Measurements from ENCODE around the gene ADCY5. TPM values are rescaled to one million over a fixed set of nuclear protein-coding genes. Genes with fewer than 3 reads are reported as not detected.
A peak's percentile ranks its signal among the peaks of the same experiment; 100 is the strongest.

Gene ADCY5
- total RNA-seq, 4 donors from 2014 or later = 3.5 to 44.6 (median 14.5) TPM

- no peak overlapping the region for H3K4me3 ChIP-seq
- DNase-seq = no peak
- H3K27ac ChIP-seq = no peak overlapping the region
- H3K27me3 ChIP-seq = no peaks in the 10 kb centered on the region
- TF ChIP-seq, protein P1, sequence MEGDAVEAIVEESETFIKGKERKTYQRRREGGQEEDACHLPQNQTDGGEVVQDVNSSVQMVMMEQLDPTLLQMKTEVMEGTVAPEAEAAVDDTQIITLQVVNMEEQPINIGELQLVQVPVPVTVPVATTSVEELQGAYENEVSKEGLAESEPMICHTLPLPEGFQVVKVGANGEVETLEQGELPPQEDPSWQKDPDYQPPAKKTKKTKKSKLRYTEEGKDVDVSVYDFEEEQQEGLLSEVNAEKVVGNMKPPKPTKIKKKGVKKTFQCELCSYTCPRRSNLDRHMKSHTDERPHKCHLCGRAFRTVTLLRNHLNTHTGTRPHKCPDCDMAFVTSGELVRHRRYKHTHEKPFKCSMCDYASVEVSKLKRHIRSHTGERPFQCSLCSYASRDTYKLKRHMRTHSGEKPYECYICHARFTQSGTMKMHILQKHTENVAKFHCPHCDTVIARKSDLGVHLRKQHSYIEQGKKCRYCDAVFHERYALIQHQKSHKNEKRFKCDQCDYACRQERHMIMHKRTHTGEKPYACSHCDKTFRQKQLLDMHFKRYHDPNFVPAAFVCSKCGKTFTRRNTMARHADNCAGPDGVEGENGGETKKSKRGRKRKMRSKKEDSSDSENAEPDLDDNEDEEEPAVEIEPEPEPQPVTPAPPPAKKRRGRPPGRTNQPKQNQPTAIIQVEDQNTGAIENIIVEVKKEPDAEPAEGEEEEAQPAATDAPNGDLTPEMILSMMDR (IDR thresholded peaks at IDR 0.05) = no peak
- TF ChIP-seq POLR2A (IDR thresholded peaks at IDR 0.05) = no peak
- no peaks in the 10 kb centered on the region for H3K9me3 ChIP-seq
- no peaks in the 10 kb centered on the region for H3K4me1 ChIP-seq
- no peaks in the 10 kb centered on the region for H3K36me3 ChIP-seq
These were observed 99.7 kb downstream of the ADCY5 start for GRCh38 chr3:123349201-123349535.

DNA sequence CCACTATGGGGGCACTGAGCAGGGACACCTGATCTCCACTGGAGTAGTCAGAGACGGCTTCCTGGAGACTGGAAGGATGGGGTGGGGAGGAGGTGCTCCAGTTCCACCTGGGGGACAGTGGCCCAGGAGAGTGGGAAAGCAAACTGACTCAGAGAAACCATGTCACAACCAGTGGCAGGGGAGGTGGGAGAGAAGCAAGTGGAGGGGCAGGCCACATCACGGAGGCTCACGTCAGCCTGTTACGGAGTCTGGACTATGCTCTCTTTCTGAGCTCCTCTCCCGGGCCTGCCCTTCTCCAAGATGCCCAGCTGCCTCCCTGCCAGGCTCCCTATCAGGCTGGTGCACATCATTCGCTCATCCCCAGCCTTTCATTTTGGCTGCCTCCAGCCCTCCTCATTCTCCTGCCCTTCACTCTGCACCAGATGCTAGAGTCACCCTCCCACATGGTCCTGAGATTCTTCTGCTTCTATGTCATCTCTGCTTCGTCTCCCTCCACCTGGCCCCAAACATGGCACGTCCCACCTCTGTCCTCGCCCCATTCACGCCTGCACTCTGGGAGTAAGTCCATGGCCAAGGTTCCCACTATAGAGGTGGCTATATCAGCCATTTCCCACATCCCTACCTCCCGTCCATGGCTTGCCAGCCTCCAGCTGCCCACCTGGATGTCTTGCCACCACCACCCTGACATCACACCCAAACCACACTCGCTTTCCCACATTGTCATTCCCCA lies 100.3 kb downstream of the ADCY5 start:
- TF ChIP-seq POLR2A (IDR thresholded peaks at IDR 0.05) = no peak
- Histone ChIP-seq H3K27ac (no peak overlapping the region), H3K27me3 (no peaks in the 10 kb centered on the region), H3K9me3 (no peaks in the 10 kb centered on the region), H3K4me3 (no peak overlapping the region), H3K4me1 (no peaks in the 10 kb centered on the region), H3K36me3 (no peaks in the 10 kb centered on the region)
- peak in 1 of 3 donors; percentile 27 for DNase-seq

DNA sequence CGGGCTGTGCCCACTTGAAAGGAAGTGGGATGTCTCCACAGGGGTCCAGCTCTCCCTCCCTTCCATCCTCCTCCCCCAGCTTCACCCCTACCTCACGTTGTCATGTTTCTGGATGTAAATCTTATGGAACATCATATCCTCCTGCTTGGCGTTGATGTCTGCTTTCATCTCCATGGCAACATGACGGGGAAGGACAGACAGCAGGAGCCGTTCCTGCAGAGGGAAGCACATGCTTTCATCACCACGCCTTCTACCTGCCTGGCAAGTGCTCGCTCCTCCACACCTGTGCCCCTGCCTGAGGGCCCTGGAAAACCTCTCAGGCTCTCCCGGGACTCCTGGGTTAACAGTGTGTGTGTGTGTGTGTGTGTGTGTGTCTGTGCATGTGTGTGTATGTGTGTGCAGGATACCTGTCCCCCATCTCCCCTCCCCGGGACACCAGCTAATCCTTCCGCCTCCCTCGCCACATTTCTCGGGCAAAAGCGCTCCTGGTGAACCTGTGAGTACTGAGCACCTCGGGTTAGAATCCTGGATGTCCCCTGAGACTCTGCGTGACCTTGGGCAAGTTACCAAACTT lies 101.1 kb downstream of the ADCY5 start:
- TF ChIP-seq POLR2A (IDR thresholded peaks at IDR 0.05) = no peak
- TF ChIP-seq, protein P1 (IDR thresholded peaks at IDR 0.05) = no peak
- H3K9me3 ChIP-seq = no peaks in the 10 kb centered on the region
- no peak overlapping the region for H3K27ac ChIP-seq
- DNase-seq = peak in 1 of 3 donors; percentile 26
- no peaks in the 10 kb centered on the region for H3K4me1 ChIP-seq
- H3K4me3 ChIP-seq = no peak overlapping the region
- H3K27me3 ChIP-seq = no peaks in the 10 kb centered on the region
- no peaks in the 10 kb centered on the region for H3K36me3 ChIP-seq

- no peaks in the 10 kb centered on the region for H3K9me3 ChIP-seq
- DNase-seq = peak in 1 of 3 donors; percentile 14
- no peak for TF ChIP-seq POLR2A (IDR thresholded peaks at IDR 0.05)
- TF ChIP-seq, protein P1 (IDR thresholded peaks at IDR 0.05) = no peak
- no peaks in the 10 kb centered on the region for H3K27me3 ChIP-seq
- no peaks in the 10 kb centered on the region for H3K36me3 ChIP-seq
- H3K4me1 ChIP-seq = no peaks in the 10 kb centered on the region
- H3K4me3 ChIP-seq = no peak overlapping the region
- no peak overlapping the region for H3K27ac ChIP-seq
These were observed 101.7 kb downstream of the ADCY5 start for GRCh38 chr3:123347205-123347604.

DNA sequence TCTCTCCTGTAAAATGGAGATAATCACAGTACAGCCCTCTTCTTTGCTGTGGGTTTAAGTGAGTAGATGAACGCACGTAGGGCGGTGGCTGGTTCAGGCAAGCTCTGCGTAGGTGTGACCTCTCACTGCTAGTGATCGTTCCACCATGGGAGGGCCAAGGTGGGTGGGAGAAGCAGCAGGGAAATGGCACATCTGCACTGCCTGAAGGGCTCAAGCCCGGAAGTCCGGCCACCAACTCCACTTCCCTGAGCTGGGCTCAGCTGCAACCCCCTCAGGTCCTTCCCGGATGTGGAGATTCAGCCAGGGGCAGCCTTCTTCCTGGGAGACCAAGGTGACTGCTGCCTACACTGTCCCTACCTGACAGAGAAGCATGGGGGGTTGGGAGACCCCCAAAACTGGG lies 102.9 kb downstream of the ADCY5 start:
- Histone ChIP-seq H3K9me3 (no peaks in the 10 kb centered on the region), H3K27ac (peak overlapping the region in 1 of 4 donors; percentile 22), H3K27me3 (no peaks in the 10 kb centered on the region), H3K36me3 (no peaks in the 10 kb centered on the region), H3K4me3 (no peak overlapping the region), H3K4me1 (no peaks in the 10 kb centered on the region)
- DNase-seq = peak in 1 of 3 donors; percentile 25
- TF ChIP-seq POLR2A (IDR thresholded peaks at IDR 0.05) = no peak

GRCh38 chr3:123344907-123345594 lies 103.8 kb downstream of the ADCY5 start:
- no peak overlapping the region for H3K4me3 ChIP-seq
- no peaks in the 10 kb centered on the region for H3K36me3 ChIP-seq
- no peaks in the 10 kb centered on the region for H3K4me1 ChIP-seq
- TF ChIP-seq POLR2A (IDR thresholded peaks at IDR 0.05) = no peak
- TF ChIP-seq, protein P1 (IDR thresholded peaks at IDR 0.05) = no peak
- DNase-seq = peak in 1 of 3 donors; percentile 38
- peak overlapping the region in 2 of 4 donors; percentile 25 to 40 for H3K27ac ChIP-seq
- H3K27me3 ChIP-seq = no peaks in the 10 kb centered on the region
- H3K9me3 ChIP-seq = no peaks in the 10 kb centered on the region

All from Peyer's patch (tissue), 4 donors.